Activated CD4-positive, alpha-beta T cell treated with anti-CD3 and anti-CD28 coated beads, Interleukin-2, amount 50 U/mL, for 16 hours (primary cell): ENCODE measurements around the gene UNC13D.
"Not testable (repeated sequence)": the region's sequence is repeated elsewhere in the genome, so short reads cannot be mapped to it uniquely, and the experiment has no call there.

Experiments used
- DNase-seq: peaks from one replicate; pipeline ENCODE4 v3.0.0-alpha.2; 2020

The UNC13D gene

DNA sequence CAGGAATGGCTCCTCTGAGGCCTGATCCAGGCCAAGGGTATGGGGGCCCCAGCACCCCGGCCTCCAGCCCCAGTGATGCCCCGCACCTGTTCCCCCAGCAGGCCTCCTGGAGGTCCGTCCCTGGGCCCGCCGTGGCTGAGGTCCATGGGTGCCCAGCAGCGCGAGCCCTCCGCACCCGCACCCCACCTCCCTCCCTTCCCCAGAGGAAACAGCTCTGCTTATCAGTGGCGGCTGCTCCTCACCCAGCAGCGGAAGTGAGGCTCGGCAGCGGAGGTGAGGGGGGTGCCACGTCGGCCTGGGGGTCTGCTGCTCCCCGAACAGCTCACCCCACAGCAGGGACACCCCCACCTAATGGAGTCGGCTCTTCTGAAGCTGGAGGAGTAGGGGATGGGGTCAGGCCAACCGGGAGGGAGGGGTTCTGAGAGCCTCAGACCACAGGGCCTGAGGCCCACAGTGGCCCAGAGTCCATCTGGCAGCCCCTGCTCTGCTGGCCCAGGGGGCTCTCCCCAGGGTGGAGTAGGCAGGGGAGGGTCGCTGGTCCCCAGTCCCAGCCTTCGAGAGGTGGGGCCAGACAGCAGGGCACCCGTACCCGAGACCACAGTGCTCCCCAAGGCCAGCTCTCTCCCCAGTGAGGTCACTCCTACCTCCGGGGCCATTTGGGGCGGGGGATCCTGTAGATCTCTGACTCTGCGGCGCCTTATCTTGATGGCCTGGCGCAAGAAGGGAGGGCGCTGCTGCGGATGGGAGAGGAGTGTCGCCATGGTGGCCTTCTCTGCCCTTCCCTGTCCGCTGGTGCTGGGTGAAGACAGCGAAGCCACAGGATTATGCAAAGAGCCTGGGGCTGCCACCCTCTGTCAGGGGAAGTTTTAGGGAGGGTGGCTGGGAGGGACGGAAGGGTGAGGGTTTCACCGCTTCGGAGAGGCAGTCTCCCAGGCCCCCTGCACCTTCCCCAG, at the start of gene UNC13D:
TSS of gene UNC13D (minus strand) at position 828 of the 953 bp plus-strand sequence. CDS start at position 761, 67 bp downstream.
- peak; percentile 63 for DNase-seq

DNA sequence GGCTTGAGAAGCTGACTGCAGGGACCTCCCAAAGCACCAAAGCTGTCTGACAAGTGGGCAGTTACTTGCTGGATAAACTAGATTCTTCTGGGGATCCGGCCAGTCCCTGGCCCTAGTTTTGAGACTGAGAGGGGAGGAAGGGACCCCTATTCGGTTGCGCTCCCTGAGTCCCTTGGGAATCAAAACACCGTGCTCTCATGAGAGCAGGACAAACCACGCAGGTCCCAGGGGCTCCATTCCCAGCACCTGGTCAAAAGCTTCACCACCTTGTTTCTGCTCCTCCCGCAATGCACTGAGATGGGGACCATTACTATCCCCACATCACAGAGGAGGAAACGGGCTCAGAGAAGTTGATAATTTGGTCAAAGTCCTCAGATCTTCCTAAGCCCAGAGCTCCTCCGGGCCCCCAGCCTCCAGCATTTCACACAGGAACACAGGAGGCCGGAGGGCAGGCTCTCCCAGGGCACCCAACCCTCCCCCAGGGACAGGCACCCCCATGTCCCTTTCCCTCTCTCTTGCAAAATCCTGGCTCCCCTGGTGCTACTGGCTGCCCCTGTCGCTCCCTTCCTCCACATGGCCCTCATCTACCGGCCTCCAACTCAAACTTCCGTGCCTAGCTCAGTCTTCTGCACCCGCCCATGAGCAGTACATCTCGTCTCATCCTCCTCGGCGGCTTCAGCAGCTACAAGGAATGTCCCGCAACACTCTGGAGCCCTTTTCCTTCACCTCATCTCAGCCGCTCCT, 49.3 kb upstream of the UNC13D start:
- no peak for DNase-seq

DNA sequence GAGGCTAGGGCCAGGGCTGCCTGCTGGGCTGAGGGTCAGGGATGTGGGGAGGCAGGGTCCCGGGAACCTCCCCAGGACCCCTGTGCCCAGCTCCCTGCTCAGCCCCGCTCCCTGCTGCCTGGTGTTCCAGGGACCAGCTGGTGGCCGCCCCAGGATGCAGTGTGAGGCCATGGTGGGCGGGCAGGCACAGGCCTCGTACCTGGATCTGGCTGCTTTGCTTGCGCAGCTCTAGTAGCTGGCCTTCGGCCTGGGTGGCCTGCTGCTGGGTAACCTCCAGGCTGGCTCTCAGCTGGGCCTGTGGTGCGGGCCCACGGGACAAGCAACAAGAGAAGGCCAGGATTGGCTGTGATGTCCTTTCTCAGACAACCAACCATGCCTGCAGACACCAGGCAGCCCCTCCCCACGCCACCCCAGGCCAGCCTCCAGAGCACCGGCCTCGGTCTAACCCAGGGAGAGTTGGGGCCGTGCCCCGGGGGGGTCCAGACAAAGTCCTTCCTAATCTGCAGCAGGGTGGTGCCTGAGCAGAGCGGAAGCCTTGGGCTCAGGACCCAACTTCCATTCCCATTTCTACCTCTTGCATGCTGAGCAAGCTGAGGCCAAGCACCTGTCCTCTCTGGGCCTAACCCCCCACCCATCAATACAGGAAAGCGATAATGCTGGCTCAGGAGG, 48.5 kb upstream of the UNC13D start:
- no peak for DNase-seq

DNA sequence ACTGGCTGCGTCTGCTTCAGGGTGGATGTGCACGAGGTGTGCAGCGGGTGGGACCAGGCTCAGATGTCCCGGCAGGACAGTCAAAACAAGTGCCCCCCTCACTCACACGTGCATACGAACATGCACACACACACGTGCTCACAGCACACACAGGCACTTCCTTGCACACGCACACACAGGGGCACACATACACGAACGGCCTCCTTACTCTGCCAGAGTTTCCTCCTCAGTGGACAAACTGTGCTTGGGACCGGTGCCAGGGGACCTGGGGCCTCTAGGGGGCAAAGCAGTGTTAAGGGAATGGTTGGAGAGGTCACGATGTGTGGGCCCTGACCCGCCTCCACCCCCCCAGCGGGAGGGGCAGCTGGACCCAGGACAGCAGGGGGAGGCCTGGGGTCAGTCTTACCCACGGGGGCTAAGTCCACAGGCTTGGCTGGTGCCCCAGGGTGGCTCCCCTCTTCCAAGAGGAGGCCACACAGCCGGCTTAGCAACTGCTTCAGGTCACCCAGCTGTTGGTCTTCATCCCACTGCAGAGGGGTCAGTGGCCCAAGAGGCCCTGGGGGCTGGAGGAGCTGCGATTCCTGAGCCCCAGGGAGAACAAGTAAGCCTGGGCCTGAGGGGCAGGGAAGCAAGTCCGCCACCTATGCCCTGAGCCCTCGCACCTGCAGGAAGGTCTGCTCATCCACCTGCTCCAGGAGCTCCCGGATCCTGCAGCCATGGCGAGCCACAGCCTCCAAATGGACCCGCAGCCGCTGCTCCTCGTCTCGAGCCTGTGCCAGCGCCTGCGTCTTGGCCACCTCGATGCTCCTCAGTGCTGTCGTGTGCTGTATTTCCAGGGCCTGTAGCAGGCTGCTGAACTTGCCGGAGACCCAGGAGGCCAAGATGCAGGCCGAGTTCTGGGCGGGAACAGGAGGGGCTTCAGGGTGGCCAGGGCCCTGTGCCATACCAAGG, 47.7 kb upstream of the UNC13D start:
- DNase-seq, result no peak

DNA sequence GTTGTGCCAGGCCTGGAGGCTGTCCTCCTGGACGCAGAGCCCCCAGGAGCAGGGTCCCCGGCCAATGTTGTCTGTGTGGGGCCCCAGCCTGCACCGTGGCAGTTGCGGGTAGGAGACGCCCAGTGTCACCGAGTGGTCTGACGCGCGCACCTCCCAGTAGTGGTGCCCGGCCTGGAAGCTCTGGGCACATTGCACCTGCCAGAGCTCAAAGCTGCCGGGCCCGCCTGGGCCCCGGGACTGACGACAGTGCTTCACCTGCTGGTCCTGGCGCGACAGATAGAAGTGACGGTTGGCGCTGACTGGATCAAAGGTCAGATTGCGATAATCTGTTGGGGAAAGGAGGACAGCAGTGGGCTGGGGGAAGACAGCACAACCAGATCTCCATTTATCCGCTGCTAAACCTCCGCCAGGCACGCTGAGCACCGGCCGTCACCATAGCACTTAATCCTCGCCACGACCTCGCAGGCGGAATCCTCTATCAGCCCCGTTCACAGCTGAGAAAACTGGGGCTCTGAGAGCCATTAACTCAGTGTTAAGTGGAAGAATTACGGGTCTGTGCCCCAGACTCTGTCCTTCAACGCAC, 46.9 kb upstream of the UNC13D start:
- no peak for DNase-seq

DNA sequence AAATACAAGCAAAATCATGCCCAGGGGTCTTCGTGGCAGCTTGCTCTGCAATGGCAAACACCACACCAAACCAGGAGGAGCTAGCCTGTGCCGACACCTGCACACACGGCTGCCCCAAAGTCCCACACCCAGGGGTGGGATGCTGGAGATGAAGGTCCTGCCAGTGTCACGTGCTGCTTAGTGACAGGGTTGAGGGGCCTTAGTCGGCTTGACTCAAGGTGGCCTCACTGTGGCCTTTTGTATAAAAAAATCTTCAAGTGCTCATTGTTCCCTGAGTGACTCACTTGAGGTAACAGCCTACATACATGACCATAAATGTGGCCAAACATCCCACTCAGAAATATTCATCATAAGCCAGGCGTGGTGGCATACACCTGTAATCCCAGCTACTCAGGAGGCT, 45.2 kb upstream of the UNC13D start:
- DNase-seq, result no peak

DNA sequence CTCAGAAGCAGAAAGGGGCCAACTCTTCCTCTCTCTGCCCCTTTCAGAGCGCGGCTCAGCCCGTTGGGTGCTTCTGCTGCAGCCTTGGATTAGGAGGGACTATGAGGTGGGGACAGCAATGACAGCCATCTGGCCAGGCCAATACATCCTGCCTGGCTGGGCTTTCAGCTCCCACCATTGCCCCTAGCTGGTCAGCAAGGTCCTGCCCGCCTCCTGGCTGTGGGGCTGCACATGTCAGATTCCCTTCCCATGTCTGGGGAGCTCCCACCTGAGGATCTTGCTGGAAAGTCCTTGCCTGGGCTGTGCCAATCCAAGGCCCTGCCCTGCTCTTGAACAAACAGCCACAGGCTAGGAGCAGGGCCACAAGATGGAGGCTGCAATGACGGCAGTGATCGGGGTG, 44.3 kb upstream of the UNC13D start:
- no peak for DNase-seq

DNA sequence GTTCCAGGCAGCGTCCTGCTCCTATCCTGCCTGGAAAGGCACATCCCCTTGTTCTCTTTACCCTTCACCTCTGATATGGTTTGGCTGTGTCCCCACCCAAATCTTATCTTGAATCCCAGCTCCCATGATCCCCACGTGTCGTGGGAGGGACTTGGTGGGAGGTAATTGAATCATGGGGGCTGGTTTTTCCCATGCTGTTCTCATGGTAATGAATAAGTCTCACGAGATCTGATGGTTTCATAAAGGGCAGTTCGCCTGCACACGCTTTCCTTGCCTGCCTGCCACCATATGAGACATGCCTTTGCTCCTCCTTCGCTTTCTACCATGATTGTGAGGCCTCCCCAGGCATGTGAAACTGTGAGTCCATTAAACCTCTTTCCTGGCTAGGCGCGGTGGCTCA, 41.7 kb upstream of the UNC13D start:
- not testable (repeated sequence) for DNase-seq

DNA sequence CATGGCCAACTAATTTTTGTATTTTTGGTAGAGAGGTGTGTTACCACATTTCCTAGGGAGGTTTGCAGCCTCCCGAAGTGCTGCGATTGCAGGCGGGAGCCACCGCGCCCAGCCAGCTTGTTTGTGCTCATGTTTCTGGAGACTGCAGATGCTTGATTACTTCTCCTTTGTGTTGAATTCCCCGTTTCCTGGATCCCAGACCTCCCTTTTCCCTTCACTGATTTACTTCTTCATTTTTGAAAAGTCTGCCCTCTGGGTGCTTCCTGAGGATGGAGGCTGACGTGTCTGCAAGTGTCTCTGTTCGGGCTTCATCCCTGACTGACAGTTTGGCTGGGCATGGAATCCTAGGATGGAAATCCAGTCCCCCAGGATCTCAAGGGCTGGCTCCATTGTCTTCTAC, 41.2 kb upstream of the UNC13D start:
- no peak for DNase-seq

DNA sequence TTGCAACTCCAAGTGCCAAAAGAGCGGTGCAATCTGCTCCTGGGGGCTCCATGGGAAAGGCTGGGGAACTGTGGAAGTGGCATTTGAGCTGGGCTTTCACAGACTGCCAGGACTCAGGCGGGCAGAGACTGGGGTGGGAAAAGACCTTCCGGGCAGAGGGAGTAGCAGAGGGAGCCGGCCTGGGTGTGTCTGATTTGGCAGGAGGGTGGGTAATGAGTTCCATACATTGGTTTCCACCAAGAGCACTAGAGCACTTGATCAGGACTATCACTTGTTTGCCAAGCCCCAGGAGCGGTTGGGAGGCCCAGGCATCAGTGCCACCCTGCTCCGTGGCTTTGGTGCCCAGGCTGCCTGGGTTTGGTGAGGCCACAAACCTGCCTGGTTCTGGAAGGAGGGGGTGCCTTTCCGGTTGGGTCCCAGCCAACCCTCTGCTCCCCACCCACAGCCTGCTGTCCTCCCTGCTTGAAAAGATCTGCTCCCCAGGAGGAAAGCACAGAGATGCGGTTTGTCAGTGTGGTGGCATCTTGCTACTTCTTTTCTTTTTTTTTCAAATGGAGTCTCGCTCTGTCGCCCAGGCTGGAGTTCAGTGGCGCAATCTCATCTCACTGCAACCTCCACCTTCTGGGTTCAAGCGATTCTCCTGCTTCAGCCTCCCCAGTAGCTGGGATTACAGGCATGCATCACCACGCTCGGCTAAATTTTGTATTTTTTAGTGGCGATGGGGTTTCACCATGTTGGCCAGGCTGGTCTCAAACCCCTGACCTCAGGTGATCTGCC, 37.7 kb upstream of the UNC13D start:
- no peak for DNase-seq

DNA sequence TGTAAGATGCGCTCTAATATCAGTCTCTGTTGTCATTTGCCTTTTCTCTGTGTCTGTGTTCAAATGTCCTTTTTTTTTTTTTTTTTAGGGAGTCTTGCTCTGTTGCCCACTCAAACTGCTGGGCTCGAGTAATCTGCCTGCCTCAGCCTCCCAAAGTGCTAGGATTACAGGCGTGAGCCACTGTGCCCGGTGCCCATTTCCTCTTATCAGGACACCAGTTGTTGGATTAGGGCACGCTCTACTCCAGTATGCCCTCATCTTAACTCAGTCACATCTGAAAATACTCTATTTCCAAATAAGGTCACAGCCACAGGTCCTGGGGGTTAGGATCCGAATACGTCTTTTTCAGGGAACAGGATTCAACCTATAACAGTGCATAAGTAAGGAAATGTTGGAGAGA, 36.1 kb upstream of the UNC13D start:
- no peak for DNase-seq

DNA sequence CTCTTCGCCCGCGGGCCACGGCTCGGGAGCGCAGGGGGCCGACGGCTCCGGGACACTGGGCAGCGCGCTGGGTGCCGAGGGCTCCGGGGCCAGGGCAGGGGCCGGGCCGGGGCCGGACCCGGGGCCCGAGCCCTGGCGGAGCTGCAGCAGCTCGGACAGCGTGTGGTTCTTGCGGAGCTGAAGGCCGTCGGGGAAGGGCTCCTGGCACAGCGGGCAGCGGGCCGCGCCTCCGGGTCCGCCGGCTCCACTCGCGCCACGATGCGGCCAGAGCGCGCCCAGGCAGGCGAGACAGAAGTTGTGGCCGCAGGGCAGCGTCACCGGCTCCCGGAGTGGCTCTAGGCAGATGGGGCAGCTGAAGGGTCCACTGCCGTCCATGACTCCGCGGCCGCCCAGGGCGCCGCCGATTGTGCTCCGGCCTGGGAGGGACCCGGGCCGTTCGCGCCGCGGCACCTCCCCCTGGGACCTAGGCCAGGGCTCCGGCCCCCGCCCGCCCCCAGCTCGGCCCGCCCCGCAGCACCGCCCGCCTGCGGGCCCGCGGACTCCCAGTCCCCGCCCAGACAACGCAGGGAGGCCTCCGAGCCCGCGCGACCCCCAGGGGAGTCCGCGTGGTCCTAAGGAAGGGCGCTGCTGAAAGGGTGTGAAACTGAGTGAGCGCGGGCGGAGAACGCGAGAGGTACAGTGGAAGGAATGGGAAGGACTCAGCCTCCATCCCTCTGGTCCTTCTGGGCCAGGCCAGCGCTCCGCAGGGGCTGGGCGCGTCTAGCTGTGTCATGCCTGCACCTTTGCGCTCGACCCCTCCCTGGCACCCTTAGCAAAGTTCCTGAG, 34.2 kb upstream of the UNC13D start, which contains the start of gene TRIM47:
TSS of gene TRIM47 (minus strand) at position 408 of the 825 bp plus-strand sequence. CDS start at position 375, 33 bp downstream.
- peak; percentile 29 for DNase-seq

DNA sequence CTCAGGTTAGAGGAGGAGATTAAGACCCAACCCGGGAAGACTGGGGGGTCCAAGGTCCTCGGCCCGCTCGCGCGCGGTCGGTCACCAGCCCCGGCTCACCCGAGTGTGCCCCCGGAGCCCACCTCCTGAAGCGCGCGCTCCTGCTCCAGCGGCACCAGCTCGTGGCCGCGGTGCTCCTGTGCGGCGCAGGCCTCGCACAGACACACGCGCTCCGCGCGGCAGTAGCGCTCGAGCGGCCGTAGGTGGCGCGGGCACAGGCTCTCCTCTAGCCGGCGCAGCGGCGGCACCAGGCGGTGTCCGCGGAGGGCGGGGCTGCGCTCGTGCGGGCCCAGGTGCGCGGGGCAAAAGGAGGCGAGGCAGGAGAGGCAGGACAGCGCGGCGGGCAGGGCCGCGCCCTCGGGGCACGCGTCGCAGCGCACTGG, 33.6 kb upstream of the UNC13D start:
- DNase-seq, result peak; percentile 75

DNA sequence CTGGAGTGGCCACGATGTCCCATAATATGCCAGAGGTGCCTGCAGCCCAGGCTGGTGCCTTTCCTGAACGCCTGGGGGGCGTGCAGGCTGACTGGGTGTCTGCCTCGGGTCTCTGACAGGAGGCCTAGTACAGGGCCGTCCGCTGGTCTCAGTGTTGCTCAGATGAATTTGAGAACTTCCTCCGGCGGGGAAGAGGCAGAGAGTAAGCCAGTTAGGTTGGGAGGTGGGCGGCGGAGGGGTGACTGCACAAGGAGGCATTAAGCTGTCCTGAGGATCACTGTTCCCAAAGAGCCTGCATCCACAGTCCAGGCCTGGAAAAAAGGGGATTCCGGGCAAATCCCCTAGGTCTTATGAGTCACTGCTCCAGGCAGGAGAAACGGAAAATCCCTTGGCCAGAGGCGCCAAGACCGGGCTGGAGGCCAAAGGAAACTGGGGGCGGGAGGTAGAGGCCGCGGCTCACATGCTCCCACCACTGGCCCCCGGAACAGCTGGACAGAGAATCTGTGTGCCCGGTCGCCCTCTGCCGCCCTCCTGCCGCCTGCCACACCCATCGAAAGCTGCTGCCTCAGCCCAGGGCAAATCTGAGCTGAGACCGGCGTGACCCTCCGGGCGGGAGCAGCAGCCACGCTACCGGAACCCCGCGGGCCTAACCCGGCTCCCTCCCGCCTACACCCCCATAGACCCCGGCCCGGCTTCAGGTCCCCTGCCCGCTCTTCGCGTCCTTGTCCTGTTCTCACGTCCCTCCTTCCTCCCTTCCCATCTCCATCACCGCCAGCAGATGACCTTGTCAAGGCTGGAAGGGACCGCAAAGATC, 32.9 kb upstream of the UNC13D start:
- DNase-seq, result peak; percentile 56

DNA sequence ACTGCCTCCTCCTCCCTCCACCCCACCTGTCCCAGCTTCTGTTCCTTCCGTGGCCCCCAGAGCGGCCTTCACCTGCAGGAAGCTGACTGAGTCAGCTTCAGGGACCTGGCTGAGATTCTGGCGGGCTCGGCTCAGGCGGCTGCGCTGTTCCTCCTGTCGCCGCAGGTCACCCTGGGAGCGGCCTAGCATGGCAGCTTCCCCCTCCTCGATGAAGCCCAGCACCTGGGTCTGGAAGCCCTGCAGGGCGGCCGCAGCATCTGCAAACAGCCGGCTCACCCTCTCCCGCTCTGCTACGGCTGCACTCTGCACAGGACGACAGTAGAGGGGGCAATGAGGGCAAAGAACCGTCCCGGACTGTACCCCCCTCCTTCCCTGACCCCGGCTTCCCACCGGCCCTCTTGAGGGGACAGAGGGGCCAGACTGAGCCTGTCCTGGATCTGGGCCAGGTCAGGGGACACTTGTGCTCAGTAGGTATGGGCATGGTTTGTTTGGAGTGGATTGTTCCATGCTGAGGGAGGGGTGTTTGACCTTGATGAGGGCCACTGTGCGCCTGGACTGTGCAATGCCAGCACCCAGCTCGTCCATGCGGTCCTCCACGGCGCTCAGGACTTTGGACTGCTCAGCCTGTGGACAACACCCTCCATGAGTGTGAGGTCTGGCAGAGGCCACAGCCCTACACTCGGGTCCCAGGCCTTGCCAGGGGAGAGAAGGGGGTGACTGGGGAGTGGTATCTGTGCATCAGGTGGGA, 32.2 kb upstream of the UNC13D start:
- DNase-seq, result peak; percentile 84

DNA sequence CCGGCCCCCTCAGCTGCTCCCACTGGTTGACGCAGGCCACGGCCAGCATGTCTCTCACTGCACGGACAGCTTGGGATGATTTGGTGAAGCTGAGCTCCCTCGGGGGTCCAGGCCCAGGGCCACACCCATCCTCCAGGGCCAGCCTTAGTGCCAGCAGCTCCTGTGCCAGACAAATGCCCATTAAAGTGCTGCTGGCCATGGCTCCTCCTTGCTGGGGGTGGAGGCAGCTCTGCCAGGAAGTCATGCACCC, 31.7 kb upstream of the UNC13D start:
- DNase-seq, result no peak

DNA sequence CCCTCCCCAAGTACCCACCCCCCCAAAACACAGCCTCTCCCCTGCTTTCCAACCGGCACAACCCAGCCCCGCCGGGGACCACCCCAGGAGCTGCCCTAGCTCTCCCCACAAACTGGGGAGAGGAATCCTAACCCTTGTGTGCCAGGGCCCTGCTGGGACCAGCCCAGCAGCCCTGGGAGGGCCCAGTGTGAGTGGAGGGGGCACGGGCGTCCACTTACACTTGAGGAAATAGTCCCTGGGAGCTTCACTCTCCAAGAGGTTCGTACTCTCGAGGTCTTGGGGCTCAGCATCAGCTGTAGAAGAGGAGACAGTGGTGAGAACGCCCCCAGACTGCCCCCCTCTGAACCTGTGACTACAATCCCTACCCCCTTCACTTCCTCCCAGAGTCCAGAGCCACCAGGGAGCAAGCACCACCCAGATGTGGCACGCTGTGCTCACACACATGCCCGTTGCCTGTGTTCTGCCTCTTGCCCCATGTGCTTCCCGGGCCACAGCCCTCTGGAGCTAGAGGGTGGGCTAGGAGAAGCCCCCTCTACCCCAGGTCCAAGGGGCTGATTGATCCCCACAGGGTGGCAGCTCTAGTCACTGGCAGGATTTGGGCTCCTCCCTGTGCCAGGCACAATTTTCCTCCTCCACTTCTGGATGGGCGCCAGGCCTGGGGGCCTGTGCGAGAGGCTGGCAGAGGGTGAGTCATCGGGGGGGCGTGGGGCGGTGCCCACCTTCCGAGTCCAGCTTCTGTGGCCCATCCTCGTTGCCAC, 31.2 kb upstream of the UNC13D start:
- no peak for DNase-seq
